ENCODE measurements around the gene KRTAP2-4.
A peak's percentile ranks its signal among the peaks of the same experiment; 100 is the strongest.
"Not testable (repeated sequence)": the region's sequence is repeated elsewhere in the genome, so short reads cannot be mapped to it uniquely, and the experiment has no call there.

The KRTAP2-4 gene

DNA sequence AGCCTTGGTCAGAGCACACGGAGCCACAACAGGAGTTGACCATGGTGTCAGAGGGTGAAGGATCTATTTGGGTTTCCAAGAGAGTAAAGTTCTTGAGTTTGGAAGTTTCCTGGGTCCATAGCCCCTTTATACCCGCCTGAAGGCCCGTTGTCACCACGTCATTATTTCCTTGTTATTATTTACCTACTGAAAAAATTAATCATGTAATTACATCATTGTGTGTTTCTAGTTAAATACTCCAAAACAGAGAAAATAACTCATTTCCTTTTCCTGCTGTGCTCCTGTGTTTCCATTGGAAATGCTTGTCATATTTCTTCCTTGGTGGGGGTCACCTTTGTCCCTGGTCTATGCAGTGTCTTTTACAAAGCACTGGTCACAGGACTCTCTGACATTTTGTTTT, 32.4 kb upstream of the KRTAP2-4 start, which contains the start of gene KRTAP4-8:
Gene KRTAP4-8, minus strand, starts transcription at position 101 of the 400 bp plus-strand sequence. Its CDS starts 58 bp downstream, at position 43.
- H3K9ac ChIP-seq (ENCODE audit: low read depth, low read length): no peak within 1 kb of the TSS
- no peak within 1 kb of the TSS for H3K4me2 ChIP-seq (ENCODE audit: low read length)
- no peaks in the 10 kb centered on the region for H3K27me3 ChIP-seq (ENCODE audit: control insufficient read depth, insufficient read depth, low read length)
- no peaks in the 10 kb centered on the region for H3K9me3 ChIP-seq (replicated peaks; ENCODE audit: low read length)
- peaks cover 16% of the 10 kb centered on the region for H3K4me1 ChIP-seq (ENCODE audit: control insufficient read depth, insufficient read depth, low read length)
- no peak within 1 kb of the TSS for H3K4me3 ChIP-seq (ENCODE audit: low read length)
- H3K36me3 ChIP-seq (ENCODE audit: insufficient read depth, low read length): no peaks in the 10 kb centered on the region

DNA sequence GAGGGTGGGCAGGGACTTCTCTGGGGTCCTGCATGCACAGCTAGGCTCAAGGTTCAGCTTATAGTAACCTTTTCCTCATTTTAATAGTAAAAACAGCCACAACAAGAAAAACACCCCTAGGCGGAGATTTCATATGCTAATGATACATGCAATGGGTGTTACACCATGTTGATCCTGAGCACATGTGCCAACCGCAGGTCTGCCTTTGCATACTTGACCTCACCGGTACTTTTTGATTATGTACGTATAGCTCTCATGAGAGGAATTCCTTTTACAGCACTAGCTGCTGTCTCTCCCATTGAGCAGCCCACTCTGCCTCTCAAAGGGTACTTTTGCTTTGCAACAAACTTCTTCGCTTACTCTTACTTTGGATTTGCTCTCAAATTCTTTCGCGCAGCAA, 30.4 kb upstream of the KRTAP2-4 start:
- no peaks in the 10 kb centered on the region for H3K36me3 ChIP-seq (ENCODE audit: insufficient read depth, low read length)
- H3K9me3 ChIP-seq (replicated peaks; ENCODE audit: low read length): no peaks in the 10 kb centered on the region
- H3K27me3 ChIP-seq (ENCODE audit: control insufficient read depth, insufficient read depth, low read length): no peaks in the 10 kb centered on the region
- H3K4me1 ChIP-seq (ENCODE audit: control insufficient read depth, insufficient read depth, low read length): peaks cover 16% of the 10 kb centered on the region
- no peak overlapping the region for H3K4me2 ChIP-seq (ENCODE audit: low read length)
- no peak overlapping the region for H3K4me3 ChIP-seq (ENCODE audit: low read length)
- no peak overlapping the region for H3K9ac ChIP-seq (ENCODE audit: low read depth, low read length)

GRCh38 chr17:41088760-41089352, 23.2 kb upstream of the KRTAP2-4 start:
- not testable (repeated sequence) for H3K4me1 ChIP-seq (ENCODE audit: control insufficient read depth, insufficient read depth, low read length); H3K4me2 ChIP-seq (ENCODE audit: low read length); H3K27me3 ChIP-seq (ENCODE audit: control insufficient read depth, insufficient read depth, low read length); H3K9ac ChIP-seq (ENCODE audit: low read depth, low read length); H3K36me3 ChIP-seq (ENCODE audit: insufficient read depth, low read length); H3K9me3 ChIP-seq (replicated peaks; ENCODE audit: low read length); H3K4me3 ChIP-seq (ENCODE audit: low read length)

- H3K9me3 ChIP-seq (replicated peaks; ENCODE audit: low read length); H3K36me3 ChIP-seq (ENCODE audit: insufficient read depth, low read length); H3K4me3 ChIP-seq (ENCODE audit: low read length); H3K9ac ChIP-seq (ENCODE audit: low read depth, low read length); H3K27me3 ChIP-seq (ENCODE audit: control insufficient read depth, insufficient read depth, low read length): not testable (repeated sequence)
- peak within 1 kb of the TSS; percentile 21 for H3K4me2 ChIP-seq (ENCODE audit: low read length)
- H3K4me1 ChIP-seq (ENCODE audit: control insufficient read depth, insufficient read depth, low read length): peaks cover 20% of the 10 kb centered on the region
Observed at GRCh38 chr17:41084100-41084856, 18.6 kb upstream of the KRTAP2-4 start, which contains the start of gene KRTAP4-7. KRTAP4-7 (plus strand) TSS chr17:41084150; CDS start chr17:41084207, 57 bp downstream.

DNA sequence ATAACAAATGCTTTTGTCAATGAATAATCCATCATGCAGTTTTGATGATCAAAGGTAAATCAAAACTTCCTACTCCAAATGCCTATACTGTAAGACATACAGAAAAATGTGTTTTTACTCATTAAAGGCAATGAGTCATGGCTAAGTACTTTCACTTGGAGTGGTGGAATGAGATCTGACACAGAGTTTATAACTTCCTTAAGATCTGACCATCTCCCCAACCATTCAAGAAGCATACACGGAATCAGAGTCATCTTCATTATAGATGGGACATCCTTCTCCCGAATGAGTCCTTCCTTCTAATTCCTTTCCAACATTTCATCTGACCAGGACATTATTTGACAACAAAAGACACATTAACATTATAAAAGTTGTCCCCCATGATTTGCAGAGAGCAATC, 17.7 kb upstream of the KRTAP2-4 start:
- H3K36me3 ChIP-seq (ENCODE audit: insufficient read depth, low read length); H3K9ac ChIP-seq (ENCODE audit: low read depth, low read length); H3K27me3 ChIP-seq (ENCODE audit: control insufficient read depth, insufficient read depth, low read length); H3K4me3 ChIP-seq (ENCODE audit: low read length); H3K9me3 ChIP-seq (replicated peaks; ENCODE audit: low read length): not testable (repeated sequence)
- Histone ChIP-seq H3K4me2 (ENCODE audit: low read length) (peak overlapping the region; percentile 17), H3K4me1 (ENCODE audit: control insufficient read depth, insufficient read depth, low read length) (peaks cover 20% of the 10 kb centered on the region)

- no peaks in the 10 kb centered on the region for H3K9me3 ChIP-seq (replicated peaks; ENCODE audit: low read length)
Observed at GRCh38 chr17:41082626-41083025, 16.9 kb upstream of the KRTAP2-4 start.

DNA sequence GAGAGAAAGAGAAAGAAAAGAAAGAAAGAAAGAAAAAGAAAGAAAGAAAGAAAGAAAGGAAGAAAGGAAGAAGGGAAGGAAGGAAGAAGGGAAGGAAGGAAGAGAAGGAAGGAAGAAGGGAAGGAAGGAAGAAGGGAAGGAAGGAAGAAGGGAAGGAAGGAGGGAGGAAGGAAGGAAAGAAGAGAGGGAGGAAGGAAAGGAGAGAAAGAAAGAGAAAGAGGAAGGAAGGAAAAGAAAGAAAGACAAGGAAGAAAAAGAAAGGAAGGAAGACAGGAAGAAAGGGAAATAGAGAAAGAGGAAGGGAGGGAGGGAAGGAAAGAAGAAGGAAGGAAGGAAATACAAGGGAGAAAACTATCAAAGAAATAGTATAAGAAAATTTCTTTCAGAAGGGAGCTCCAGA, 11.1 kb upstream of the KRTAP2-4 start:
- Histone ChIP-seq H3K27me3 (ENCODE audit: control insufficient read depth, insufficient read depth, low read length) (no peaks in the 10 kb centered on the region), H3K9ac (ENCODE audit: low read depth, low read length) (no peak overlapping the region), H3K4me3 (ENCODE audit: low read length) (no peak overlapping the region), H3K9me3 (replicated peaks; ENCODE audit: low read length) (no peaks in the 10 kb centered on the region), H3K36me3 (ENCODE audit: insufficient read depth, low read length) (no peaks in the 10 kb centered on the region), H3K4me1 (ENCODE audit: control insufficient read depth, insufficient read depth, low read length) (peaks cover under 1% of the 10 kb centered on the region), H3K4me2 (ENCODE audit: low read length) (no peak overlapping the region)

More at GRCh38 chr17:41082626-41083025, 16.9 kb upstream of the KRTAP2-4 start:
- H3K9ac ChIP-seq (ENCODE audit: low read depth, low read length): no peak overlapping the region
- no peaks in the 10 kb centered on the region for H3K36me3 ChIP-seq (ENCODE audit: insufficient read depth, low read length)
- no peak overlapping the region for H3K4me2 ChIP-seq (ENCODE audit: low read length)
- H3K4me1 ChIP-seq (ENCODE audit: control insufficient read depth, insufficient read depth, low read length): peaks cover 20% of the 10 kb centered on the region
- no peaks in the 10 kb centered on the region for H3K27me3 ChIP-seq (ENCODE audit: control insufficient read depth, insufficient read depth, low read length)
- H3K4me3 ChIP-seq (ENCODE audit: low read length): no peak overlapping the region

DNA sequence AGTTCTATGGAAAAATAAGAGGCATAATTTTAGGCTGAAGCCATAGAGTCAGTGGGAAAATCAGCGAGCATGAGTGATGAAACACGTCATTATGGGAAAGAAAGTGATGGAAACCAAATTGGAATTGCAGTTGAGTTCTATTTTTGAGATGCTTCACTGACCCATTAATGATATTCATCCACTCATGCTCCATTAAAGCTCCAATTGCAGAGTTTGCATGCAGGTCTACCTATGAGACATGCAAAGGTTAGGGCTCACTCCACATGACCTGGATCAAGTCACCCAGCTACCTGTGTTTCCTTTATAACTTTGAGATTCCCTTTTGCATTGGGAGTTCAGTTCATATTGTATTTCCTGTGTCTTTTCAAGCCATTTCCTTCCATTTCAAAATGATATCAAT, 8.0 kb upstream of the KRTAP2-4 start:
- no peaks in the 10 kb centered on the region for H3K36me3 ChIP-seq (ENCODE audit: insufficient read depth, low read length)

DNA sequence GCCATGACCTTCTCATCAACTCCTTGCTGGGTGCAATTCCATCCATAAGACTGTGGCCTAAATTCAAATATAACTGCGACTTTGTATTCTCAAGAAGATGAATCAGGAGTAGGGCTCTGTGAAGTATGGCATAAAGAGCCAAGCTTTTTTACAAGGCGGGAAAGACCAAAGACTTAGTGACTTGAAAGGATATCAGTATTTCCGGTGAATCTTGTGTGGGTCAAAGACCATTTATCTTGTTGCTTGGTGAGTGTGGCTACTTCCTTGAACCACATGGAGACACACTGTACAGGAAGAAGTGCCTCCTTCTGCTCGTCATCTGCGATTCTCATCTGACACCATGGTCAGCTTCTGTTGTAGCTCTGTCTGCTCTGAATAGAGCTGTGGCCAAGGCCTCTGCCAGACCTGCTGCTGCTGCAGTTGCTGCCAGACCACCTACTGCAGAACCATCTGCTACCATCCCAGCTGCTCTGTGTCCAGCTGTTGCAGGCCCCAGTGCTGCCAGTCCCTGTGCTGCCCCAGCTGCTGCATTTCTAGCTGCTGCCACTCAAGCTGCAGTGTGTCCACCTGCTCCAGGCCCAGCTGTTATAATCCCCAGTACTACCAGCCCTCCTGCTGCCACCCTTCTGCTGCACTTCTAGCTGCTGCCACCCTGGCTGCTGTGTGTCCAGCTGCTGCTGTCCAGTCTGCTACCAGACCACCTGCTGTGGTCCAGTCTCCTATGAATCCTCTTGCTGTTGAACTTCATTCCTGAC, 6.1 kb upstream of the KRTAP2-4 start:
- Histone ChIP-seq H3K4me2 (ENCODE audit: low read length) (no peak overlapping the region), H3K4me1 (ENCODE audit: control insufficient read depth, insufficient read depth, low read length) (peaks cover 5% of the 10 kb centered on the region), H3K4me3 (ENCODE audit: low read length) (no peak overlapping the region), H3K36me3 (ENCODE audit: insufficient read depth, low read length) (no peaks in the 10 kb centered on the region), H3K27me3 (ENCODE audit: control insufficient read depth, insufficient read depth, low read length) (no peaks in the 10 kb centered on the region), H3K9ac (ENCODE audit: low read depth, low read length) (no peak overlapping the region), H3K9me3 (replicated peaks; ENCODE audit: low read length) (no peaks in the 10 kb centered on the region)

More for the DNA sequence above, 8.0 kb upstream of the KRTAP2-4 start:
- H3K4me1 ChIP-seq (ENCODE audit: control insufficient read depth, insufficient read depth, low read length): peaks cover 4% of the 10 kb centered on the region
- no peaks in the 10 kb centered on the region for H3K9me3 ChIP-seq (replicated peaks; ENCODE audit: low read length)
- no peaks in the 10 kb centered on the region for H3K27me3 ChIP-seq (ENCODE audit: control insufficient read depth, insufficient read depth, low read length)
- H3K4me3 ChIP-seq (ENCODE audit: low read length): no peak overlapping the region
- H3K9ac ChIP-seq (ENCODE audit: low read depth, low read length): no peak overlapping the region
- no peak overlapping the region for H3K4me2 ChIP-seq (ENCODE audit: low read length)

GRCh38 chr17:41069031-41069430, 3.4 kb upstream of the KRTAP2-4 start:
- no peaks in the 10 kb centered on the region for H3K27me3 ChIP-seq (ENCODE audit: control insufficient read depth, insufficient read depth, low read length)
- H3K4me3 ChIP-seq (ENCODE audit: low read length): no peak overlapping the region
- H3K36me3 ChIP-seq (ENCODE audit: insufficient read depth, low read length): no peaks in the 10 kb centered on the region
- H3K9me3 ChIP-seq (replicated peaks; ENCODE audit: low read length): no peaks in the 10 kb centered on the region
- peaks cover 15% of the 10 kb centered on the region for H3K4me1 ChIP-seq (ENCODE audit: control insufficient read depth, insufficient read depth, low read length)
- no peak overlapping the region for H3K4me2 ChIP-seq (ENCODE audit: low read length)
- no peak overlapping the region for H3K9ac ChIP-seq (ENCODE audit: low read depth, low read length)

GRCh38 chr17:41067281-41067680, 1.6 kb upstream of the KRTAP2-4 start:
- no peak overlapping the region for H3K4me2 ChIP-seq (ENCODE audit: low read length)
- peaks cover 29% of the 10 kb centered on the region for H3K4me1 ChIP-seq (ENCODE audit: control insufficient read depth, insufficient read depth, low read length)
- no peak overlapping the region for H3K4me3 ChIP-seq (ENCODE audit: low read length)
- H3K36me3 ChIP-seq (ENCODE audit: insufficient read depth, low read length): no peaks in the 10 kb centered on the region
- H3K9ac ChIP-seq (ENCODE audit: low read depth, low read length): no peak overlapping the region
- H3K27me3 ChIP-seq (ENCODE audit: control insufficient read depth, insufficient read depth, low read length): no peaks in the 10 kb centered on the region
- H3K9me3 ChIP-seq (replicated peaks; ENCODE audit: low read length): no peaks in the 10 kb centered on the region
